Ovary (tissue), 3 donors: ENCODE data around the gene USP49.

Source experiments
- CTCF ChIP-seq, 3 donors: fragments of 450-650 bp in 2 of 3; fragments of 200-600 bp in 1 of 3; IDR thresholded peaks; one replicate each; pipeline versions ENCODE4 v1.5.1 to v1.8.0; 2016 to 2022; ENCODE audit warnings: antibody characterized with exemption in 3 of 3, mild to moderate bottlenecking in 1 of 3
- POLR2A ChIP-seq: fragments of 450-650 bp; IDR thresholded peaks from one replicate; pipeline ENCODE4 v1.6.1; 2017; ENCODE audit warnings: antibody characterized with exemption, mild to moderate bottlenecking, moderate library complexity
- donor health status: DM: no; HTN: no; CAD: no.

- no peak for TF ChIP-seq POLR2A
- TF ChIP-seq CTCF (IDR thresholded peaks at IDR 0.05): no peak
These were observed 23.5 kb downstream of the USP49 start for GRCh38 chr6:41871691-41872090.
